ENCODE data around the gene RYR3. TPM values are rescaled to one million over a fixed set of nuclear protein-coding genes. Genes with fewer than 3 reads are reported as not detected.

RYR3 gene
- total RNA-seq, 1 donor = 0.10 TPM

DNA sequence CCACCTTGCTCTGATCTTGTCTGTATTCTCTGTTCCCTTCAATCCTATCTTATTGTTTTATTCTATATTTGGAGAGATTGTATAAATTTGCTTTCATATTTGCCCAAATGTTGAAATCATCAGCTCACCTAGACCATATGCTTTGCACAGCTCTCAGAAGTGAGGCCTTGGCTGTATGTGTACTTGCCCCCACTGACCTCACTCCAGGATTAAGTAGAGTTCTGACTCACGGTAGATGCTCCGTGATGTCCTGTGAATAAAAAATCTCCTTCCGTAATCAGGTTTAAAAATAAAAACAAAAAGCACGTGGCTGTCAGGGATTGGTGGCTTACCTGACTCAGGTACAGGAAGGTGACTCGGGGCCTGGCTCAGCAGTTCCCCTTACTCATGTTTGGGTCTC, 162.2 kb downstream of the RYR3 start:
- no peaks in the 10 kb centered on the region for H3K4me1 ChIP-seq (ENCODE audit: insufficient read depth, low read length)
- no peaks in the 10 kb centered on the region for H3K27me3 ChIP-seq (ENCODE audit: insufficient read depth, low read length)
- no peak overlapping the region for H3K4me3 ChIP-seq (ENCODE audit: low read length)
- H3K9me3 ChIP-seq (ENCODE audit: low read depth, low read length) = no peaks in the 10 kb centered on the region

DNA sequence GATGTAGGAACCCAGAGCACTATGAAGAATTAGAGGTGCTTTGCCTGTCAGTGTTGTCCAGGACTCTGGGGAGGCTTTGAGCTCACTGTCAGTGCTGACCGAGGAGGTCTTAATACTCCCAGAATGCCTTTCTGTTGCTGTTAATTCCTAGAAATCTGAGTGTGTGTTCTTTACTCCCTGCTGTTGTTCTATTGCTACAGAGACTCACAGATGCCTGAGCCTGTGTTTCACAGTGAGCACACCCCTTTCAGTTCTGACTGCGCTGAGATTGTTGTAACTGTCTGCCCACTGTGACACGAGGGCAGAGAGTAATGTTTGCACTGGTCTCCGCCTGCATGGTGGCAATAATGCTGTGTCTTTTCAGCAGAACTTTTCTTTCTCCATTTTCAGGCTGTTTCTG, 162.9 kb downstream of the RYR3 start:
- Histone ChIP-seq H3K9me3 (ENCODE audit: low read depth, low read length) (no peaks in the 10 kb centered on the region), H3K27me3 (ENCODE audit: insufficient read depth, low read length) (no peaks in the 10 kb centered on the region), H3K4me1 (ENCODE audit: insufficient read depth, low read length) (no peaks in the 10 kb centered on the region), H3K4me3 (ENCODE audit: low read length) (no peak overlapping the region)

DNA sequence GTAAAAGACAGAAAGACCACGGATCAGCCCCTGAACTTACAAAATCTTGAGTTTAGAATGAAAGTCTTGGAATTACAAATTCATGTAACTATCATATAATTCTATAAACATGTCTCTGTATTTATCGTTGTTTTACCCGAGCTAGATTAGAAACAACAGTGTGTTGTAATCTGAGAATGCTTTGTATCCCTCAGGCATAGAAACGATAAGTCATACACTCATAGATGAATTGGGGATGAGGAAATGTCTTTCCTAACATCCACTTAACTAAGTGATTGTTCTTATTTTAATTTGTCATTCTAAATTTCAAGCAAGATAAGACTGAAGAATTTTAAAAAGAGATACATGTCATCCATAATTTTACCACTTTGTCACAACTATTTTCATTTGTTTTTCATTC, 165.3 kb downstream of the RYR3 start:
- no peaks in the 10 kb centered on the region for H3K27me3 ChIP-seq (ENCODE audit: insufficient read depth, low read length)
- H3K9me3 ChIP-seq (ENCODE audit: low read depth, low read length) = no peaks in the 10 kb centered on the region
- no peak overlapping the region for H3K4me3 ChIP-seq (ENCODE audit: low read length)
- no peaks in the 10 kb centered on the region for H3K4me1 ChIP-seq (ENCODE audit: insufficient read depth, low read length)

DNA sequence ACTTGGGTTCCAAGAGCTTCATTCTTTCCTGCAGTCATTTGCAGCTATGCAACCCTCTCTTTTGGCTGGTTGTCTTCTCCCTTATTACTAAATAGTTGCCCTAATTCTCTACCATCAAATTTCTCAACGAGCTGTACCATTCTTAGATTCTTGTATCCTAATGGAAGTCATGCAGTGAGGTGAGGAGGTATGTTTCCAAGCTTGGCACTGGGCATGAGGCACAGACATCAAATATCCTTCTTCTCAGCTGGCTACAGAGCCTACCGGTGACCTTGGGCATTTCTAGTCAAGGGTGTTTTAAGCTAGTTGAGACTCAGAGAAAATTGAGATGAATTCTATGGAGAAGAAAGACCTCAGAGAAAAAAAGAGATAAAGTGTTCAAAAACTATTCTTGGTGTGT, 166.1 kb downstream of the RYR3 start:
- Histone ChIP-seq H3K27me3 (ENCODE audit: insufficient read depth, low read length) (no peaks in the 10 kb centered on the region), H3K9me3 (ENCODE audit: low read depth, low read length) (no peaks in the 10 kb centered on the region), H3K4me3 (ENCODE audit: low read length) (no peak overlapping the region), H3K4me1 (ENCODE audit: insufficient read depth, low read length) (no peaks in the 10 kb centered on the region)

DNA sequence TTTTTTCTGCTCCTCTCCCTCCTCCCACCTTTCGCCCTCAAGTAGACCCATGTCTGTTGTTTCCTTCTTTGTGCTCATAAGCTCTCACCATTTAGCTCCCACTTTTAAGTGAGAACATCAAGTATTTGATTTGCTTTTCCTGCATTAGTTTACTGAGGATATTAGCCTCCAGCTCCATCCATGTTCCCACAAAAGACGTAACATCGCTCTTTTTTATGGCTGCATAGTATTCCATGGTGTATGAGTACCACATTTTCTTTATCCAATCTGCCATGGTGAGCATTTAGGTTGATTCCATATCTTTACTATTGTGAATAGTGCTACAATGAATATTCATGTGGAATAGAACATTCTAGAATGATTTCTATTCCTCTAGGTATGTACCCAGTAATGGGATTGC, 178.6 kb downstream of the RYR3 start:
- no peaks in the 10 kb centered on the region for H3K27me3 ChIP-seq (ENCODE audit: insufficient read depth, low read length)
- no peaks in the 10 kb centered on the region for H3K4me1 ChIP-seq (ENCODE audit: insufficient read depth, low read length)
- no peaks in the 10 kb centered on the region for H3K9me3 ChIP-seq (ENCODE audit: low read depth, low read length)
- H3K4me3 ChIP-seq (ENCODE audit: low read length) = no peak overlapping the region

DNA sequence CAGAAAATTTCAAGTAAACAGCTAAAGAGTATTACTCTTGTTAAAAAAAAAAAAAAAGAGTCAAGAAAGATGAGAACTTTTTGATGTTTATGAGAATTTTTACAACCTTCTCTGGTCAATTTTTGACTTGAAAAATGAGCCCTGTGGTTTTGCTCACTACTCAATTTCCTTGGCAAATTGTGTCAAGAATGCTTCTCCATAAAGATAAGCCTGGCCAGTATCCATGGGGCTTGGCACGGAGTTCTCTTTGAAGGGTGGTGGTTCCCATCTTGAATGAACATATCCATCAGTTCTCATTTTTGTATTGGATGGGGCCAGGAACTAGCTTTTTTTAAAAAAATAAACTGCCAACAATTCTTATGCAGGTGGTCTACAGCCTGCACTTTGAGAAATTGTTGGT, 179.9 kb downstream of the RYR3 start:
- no peak overlapping the region for H3K4me3 ChIP-seq (ENCODE audit: low read length)
- no peaks in the 10 kb centered on the region for H3K9me3 ChIP-seq (ENCODE audit: low read depth, low read length)
- H3K4me1 ChIP-seq (ENCODE audit: insufficient read depth, low read length) = no peaks in the 10 kb centered on the region
- H3K27me3 ChIP-seq (ENCODE audit: insufficient read depth, low read length) = no peaks in the 10 kb centered on the region

DNA sequence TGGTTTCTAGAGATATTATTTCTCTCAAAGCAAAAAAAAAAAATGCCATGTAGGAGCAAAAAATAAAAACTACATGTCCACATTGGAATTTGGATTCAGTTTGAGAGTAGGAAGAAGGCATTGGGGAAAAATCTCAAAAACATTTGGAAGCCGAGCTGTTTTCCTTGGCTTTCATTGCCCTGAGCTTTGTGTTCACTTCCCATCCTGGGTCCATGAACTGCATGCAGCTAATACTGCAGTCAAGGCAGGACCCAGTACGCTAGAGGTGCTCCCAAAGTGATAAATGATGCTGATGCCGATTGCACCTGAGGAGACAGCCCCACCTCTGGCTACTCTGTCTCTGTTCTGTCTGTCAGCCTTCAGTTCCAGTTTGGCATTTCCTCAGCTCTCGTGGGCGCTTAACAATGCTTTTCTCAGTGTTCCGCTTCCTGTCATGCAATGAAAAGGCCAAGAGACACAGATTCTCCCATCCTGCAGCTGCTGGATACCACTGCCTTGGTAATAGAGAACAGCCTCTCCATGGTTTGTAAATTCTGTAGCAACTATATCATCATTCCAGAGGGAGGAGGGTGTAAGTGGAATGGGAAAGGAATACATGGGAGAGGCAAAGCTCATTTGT, 181.8 kb downstream of the RYR3 start:
- Histone ChIP-seq H3K4me1 (ENCODE audit: insufficient read depth, low read length) (no peaks in the 10 kb centered on the region), H3K4me3 (ENCODE audit: low read length) (no peak overlapping the region), H3K9me3 (ENCODE audit: low read depth, low read length) (no peaks in the 10 kb centered on the region), H3K27me3 (ENCODE audit: insufficient read depth, low read length) (no peaks in the 10 kb centered on the region)

DNA sequence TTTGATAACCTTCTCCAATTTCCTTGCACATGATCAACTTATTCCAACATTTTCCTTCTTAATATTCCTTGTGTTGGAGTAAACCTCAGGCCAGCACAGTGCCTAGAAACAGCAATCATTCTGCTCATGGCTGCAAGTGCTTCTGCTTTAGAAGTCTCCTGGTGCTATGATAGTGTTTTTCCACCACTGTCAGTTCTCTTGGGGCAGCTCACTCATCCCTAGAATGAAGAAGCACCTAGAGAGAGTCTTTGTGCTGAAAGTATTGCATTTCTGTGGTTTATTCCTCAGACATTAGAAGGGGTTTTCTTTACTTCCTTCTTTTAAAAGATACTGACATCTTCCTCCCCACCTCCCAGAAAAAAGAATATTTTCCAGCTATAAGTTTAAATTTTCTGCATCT, 183.5 kb downstream of the RYR3 start:
- Histone ChIP-seq H3K9me3 (ENCODE audit: low read depth, low read length) (no peaks in the 10 kb centered on the region), H3K4me1 (ENCODE audit: insufficient read depth, low read length) (no peaks in the 10 kb centered on the region), H3K27me3 (ENCODE audit: insufficient read depth, low read length) (no peaks in the 10 kb centered on the region), H3K4me3 (ENCODE audit: low read length) (no peak overlapping the region)

DNA sequence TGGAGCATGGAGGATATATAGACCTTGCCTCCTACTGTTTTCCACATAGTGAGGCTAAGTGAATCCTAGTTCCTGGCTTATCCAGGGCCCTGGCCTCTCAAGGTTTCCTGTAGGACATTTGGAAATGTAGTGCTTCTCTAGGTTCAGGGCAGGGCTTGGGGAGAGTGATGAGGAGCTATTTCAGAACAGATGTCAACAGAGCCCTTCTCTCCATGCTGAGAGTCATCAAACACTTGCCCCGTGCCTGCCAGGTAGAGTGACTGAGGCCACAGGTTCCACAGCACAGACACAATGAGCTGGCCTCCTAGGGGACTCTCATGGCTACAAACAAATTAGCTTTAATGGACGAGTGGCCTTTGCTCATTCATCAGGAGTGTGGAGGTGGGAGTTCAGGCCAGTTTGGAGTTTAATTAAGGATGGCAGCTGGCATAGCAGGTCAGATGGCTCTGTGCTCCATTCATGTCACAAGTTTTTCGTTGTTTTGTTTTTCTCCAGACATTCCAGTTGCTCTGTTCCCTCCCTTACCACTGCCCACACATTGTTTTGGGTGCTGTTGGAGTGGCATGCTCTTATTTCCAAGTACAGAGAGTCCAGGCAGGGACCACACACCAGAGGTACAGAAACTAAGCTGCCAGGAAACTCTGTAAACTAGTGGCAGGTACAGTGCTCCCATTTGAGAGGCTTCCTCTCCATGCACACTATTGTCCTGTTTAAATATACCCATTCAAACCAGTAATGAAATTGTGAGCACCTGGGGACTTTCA, 189.8 kb downstream of the RYR3 start:
- no peaks in the 10 kb centered on the region for H3K9me3 ChIP-seq (ENCODE audit: low read depth, low read length)
- H3K4me3 ChIP-seq (ENCODE audit: low read length) = no peak overlapping the region
- no peaks in the 10 kb centered on the region for H3K4me1 ChIP-seq (ENCODE audit: insufficient read depth, low read length)
- H3K27me3 ChIP-seq (ENCODE audit: insufficient read depth, low read length) = no peaks in the 10 kb centered on the region

DNA sequence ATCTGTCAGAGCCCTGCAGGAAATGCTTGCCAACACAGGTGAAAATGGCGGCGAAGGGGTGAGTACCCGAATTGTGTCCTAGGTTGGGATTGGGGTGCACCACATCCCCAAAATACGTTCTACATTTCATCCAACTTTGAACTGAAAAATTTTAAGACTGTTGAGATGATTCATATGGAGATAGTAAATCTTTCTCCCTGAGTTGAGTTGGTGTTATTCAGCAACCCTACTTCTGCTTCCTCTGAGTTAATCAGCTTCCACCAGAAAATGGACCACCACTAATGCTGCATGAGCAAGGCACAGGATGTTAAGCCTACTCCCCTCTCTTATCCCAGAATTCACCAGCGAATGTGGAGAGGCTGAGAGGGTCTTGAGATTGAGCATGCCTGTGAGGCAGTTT, 192.9 kb downstream of the RYR3 start:
- Histone ChIP-seq H3K4me1 (ENCODE audit: insufficient read depth, low read length) (no peaks in the 10 kb centered on the region), H3K27me3 (ENCODE audit: insufficient read depth, low read length) (no peaks in the 10 kb centered on the region), H3K9me3 (ENCODE audit: low read depth, low read length) (no peaks in the 10 kb centered on the region), H3K4me3 (ENCODE audit: low read length) (no peak overlapping the region)

DNA sequence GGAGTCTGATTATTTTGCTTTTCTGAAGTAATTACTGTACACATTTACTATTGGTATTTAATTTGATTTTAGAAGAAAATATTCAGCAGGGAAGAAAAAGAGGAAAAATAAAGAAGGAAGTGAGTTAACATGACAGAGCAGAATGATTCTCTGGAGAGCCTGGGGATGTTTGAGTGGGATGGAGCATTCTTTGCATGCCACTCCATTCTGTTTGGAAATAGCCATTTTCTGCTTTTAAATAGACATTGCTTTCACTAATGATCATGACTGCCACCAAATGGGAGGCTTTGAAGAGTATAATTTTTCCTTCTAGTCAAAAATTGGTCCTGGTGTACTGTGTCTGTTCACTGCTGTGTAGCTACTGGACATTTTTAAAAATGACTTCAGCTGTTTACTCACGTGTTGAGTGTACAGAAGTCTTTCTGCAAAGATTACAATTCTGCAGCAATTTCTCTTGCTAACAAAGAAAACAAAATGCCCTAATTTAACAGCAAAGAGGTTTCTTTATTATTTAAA, 196.1 kb downstream of the RYR3 start:
- Histone ChIP-seq H3K27me3 (ENCODE audit: insufficient read depth, low read length) (no peaks in the 10 kb centered on the region), H3K9me3 (ENCODE audit: low read depth, low read length) (no peaks in the 10 kb centered on the region), H3K4me3 (ENCODE audit: low read length) (no peak overlapping the region), H3K4me1 (ENCODE audit: insufficient read depth, low read length) (no peaks in the 10 kb centered on the region)

DNA sequence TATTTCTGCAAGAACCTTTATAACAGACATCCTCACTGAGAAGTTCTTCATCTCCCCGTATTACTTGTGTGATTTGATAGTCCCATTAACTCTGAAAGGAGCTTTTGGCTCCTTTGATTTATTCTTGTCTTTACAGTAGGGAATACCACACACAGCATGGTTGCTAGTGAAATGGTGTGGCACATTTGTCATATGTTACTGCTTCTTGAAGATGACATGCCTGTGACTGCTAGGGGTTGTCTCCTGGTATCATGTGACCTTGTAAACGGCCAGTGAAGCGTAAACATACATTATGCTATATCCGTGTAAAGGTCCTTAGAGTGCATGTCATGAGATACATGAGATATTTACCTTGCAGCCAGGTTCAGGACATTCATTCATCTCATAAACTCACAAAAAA, 197.9 kb downstream of the RYR3 start:
- H3K4me3 ChIP-seq (ENCODE audit: low read length) = no peak overlapping the region
- H3K27me3 ChIP-seq (ENCODE audit: insufficient read depth, low read length) = no peaks in the 10 kb centered on the region
- no peaks in the 10 kb centered on the region for H3K4me1 ChIP-seq (ENCODE audit: insufficient read depth, low read length)
- H3K9me3 ChIP-seq (ENCODE audit: low read depth, low read length) = no peaks in the 10 kb centered on the region

DNA sequence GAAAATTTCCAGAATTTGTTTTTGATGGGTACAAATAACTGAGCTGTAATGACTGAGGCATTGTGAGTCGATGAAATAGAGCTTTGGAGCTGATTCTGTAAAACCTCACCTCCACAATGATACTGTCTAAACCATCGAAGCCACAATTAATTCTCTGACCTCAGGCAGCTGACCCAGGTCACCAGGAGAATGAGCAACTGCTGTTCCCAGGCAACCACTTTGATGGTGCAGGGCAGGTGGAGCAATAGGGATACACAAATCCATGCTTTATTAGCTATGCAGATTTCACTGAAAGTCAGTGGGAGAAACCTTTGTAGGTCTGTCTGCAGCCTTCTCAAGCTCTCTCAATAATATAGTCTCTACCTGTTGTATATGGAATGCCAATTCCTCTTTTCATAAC, 204.4 kb downstream of the RYR3 start:
- Histone ChIP-seq H3K4me3 (ENCODE audit: low read length) (no peak overlapping the region), H3K9me3 (ENCODE audit: low read depth, low read length) (no peaks in the 10 kb centered on the region), H3K4me1 (ENCODE audit: insufficient read depth, low read length) (no peaks in the 10 kb centered on the region), H3K27me3 (ENCODE audit: insufficient read depth, low read length) (no peaks in the 10 kb centered on the region)

DNA sequence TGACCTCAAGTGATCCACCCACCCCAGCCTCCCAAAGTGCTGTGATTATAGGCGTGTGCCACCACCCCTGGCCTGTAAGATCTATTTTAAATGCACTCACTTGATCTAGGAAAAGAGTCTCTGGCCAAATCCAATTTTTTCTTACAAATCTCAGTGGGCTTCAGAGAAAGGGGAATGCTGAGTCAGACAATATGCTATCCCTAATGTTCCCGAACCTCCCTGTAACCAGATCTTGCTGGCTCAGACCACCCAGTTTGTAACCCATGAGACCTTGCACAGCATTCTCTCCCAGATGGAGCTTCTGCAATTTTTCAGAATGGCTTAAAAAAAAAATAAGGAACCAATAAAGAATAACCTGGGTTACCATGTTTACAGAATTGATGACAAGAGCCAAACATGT, 205.8 kb downstream of the RYR3 start:
- Histone ChIP-seq H3K4me1 (ENCODE audit: insufficient read depth, low read length) (no peaks in the 10 kb centered on the region), H3K9me3 (ENCODE audit: low read depth, low read length) (no peaks in the 10 kb centered on the region), H3K4me3 (ENCODE audit: low read length) (no peak overlapping the region), H3K27me3 (ENCODE audit: insufficient read depth, low read length) (no peaks in the 10 kb centered on the region)

DNA sequence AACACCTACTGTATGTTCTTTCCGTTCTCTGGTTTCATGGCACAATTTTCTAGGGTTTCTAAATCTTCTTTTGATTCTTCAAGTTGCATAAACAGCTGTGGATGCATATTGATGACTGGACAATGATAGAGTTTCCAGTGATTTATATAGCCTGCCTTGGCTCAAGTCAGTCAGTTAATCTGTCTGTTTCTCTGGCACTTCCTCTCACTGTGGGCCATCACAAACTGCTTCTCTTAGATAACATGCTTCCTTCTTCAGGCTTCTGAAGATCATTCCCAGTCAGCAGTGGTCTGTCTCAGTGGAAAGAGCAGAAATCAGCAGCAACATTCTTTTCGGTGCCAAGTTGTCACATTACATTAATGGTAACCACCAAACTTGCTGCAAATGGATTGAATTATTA, 207.2 kb downstream of the RYR3 start:
- H3K4me1 ChIP-seq (ENCODE audit: insufficient read depth, low read length) = no peaks in the 10 kb centered on the region
- no peaks in the 10 kb centered on the region for H3K27me3 ChIP-seq (ENCODE audit: insufficient read depth, low read length)
- H3K4me3 ChIP-seq (ENCODE audit: low read length) = no peak overlapping the region
- no peaks in the 10 kb centered on the region for H3K9me3 ChIP-seq (ENCODE audit: low read depth, low read length)

DNA sequence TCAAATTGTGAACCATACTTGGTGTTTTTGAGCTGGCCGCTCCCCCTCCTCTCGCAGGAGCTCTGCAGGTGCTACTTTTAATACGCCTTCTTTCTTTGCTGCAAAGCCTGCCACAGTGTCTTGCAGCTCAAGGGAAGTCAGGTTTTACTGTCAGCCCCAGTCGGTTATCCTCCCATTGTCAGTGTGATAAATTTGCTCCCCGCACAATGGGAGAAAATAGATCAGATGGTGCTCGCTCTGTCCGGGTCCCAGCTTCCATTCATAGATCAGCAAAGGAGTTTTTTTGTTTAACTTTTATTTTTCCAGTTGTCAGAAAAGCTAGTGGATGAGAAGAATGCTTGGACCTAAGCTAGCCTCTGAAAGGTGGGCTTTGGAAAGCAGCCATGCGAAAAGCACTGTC, 207.7 kb downstream of the RYR3 start:
- Histone ChIP-seq H3K4me1 (ENCODE audit: insufficient read depth, low read length) (no peaks in the 10 kb centered on the region), H3K4me3 (ENCODE audit: low read length) (no peak overlapping the region), H3K27me3 (ENCODE audit: insufficient read depth, low read length) (no peaks in the 10 kb centered on the region), H3K9me3 (ENCODE audit: low read depth, low read length) (no peaks in the 10 kb centered on the region)

Measured in mononuclear cell (primary cell).